Daoy (cell line): ENCODE data around the gene NUDT2. TPM values are rescaled to one million over a fixed set of nuclear protein-coding genes. Genes with fewer than 3 reads are reported as not detected.
"Not testable (repeated sequence)": the region's sequence is repeated elsewhere in the genome, so short reads cannot be mapped to it uniquely, and the experiment has no call there.

ENCODE experiments used
- DNase-seq: peaks from one replicate; pipeline ENCODE4 v3.0.0-alpha.2; 2015; ENCODE audit warnings: low read depth
- total RNA-seq: library from RNA; depleted of rRNA; stranded (reverse); fragments of >200 nt; shearing (Covaris generic); gene quantifications from 2 replicates; pipeline ENCODE4 v1.2.3, GENCODE V29; 2014; rRNA removed

NUDT2 gene
- total RNA-seq = 51.9 and 63.5 TPM in 2 replicates

GRCh38 chr9:34328987-34329832 is at the start of gene NUDT2, which contains the start of gene KIF24:
Gene NUDT2 (plus strand): TSS chr9:34329569. CDS start chr9:34339040, 9,471 bp downstream.
Gene KIF24 (minus strand): TSS chr9:34329268. CDS start chr9:34311346, 17,922 bp downstream.
- DNase-seq = peak; percentile 100

- DNase-seq = no peak
Observed at GRCh38 chr9:34282096-34282495, 47.3 kb upstream of the NUDT2 start.

DNA sequence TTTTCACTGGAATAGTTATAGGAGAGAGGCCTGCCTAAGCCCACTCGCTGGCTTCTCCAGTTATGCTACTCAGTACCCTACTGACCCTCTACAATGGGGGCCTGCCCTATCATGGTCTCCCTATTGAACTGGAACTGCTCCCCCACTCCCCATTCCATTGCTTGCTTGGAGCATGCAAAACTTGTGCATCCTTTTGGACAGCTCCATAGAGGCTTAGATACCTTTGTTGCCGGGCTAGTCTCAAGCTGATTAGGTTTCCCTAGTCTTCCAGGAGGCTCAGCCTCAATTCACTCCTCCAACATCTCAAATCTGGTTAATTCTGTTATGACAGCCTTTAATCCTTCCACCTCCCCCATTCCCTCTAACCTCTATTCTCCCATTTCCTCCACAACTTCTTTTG is 40.2 kb upstream of the NUDT2 start:
- DNase-seq = no peak

DNA sequence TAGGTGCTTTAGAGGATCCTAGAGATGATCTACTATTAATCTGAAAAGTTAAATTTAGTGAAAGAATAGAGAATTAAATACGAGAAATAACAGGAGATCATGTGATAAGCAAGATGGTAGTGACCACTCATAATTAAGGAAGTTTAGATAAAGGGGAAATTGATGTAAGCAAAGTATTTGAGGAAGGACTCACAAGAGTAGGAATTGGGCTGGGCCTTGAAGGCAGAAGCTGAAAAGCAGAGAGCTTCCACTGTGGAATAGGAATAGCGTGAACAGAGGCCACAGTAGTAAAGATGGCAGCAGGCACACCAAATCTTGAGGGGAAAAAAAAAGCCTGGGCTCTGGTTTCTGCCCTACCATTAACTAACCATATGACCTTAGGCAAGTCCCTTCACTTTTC is 38.3 kb upstream of the NUDT2 start:
- no peak for DNase-seq

- DNase-seq = no peak
Observed at GRCh38 chr9:34291423-34291822, 37.9 kb upstream of the NUDT2 start.

- DNase-seq = no peak
Observed at GRCh38 chr9:34292552-34292951, 36.8 kb upstream of the NUDT2 start.

DNA sequence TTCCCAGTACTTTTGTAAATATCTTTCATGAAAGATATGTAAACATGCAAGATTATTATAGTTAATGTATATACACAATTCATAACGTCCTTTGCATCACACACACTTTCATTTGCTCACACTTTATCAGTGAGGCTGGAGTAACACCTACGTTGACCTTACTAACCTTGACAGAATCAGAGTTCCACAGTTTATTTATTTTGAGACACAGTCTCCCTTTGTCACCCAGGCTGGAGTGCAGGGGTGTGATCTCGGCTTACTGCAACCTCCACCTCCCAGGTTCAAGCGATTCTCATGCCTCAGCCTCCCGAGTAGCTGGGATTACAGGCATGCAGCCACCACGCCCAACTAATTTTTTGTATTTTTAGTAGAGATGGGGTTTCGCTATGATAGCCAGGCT is 28.3 kb upstream of the NUDT2 start:
- not testable (repeated sequence) for DNase-seq

GRCh38 chr9:34308316-34308715 is 21.1 kb upstream of the NUDT2 start:
- DNase-seq = not testable (repeated sequence)

GRCh38 chr9:34310215-34310614 is 19.2 kb upstream of the NUDT2 start:
- no peak for DNase-seq

DNA sequence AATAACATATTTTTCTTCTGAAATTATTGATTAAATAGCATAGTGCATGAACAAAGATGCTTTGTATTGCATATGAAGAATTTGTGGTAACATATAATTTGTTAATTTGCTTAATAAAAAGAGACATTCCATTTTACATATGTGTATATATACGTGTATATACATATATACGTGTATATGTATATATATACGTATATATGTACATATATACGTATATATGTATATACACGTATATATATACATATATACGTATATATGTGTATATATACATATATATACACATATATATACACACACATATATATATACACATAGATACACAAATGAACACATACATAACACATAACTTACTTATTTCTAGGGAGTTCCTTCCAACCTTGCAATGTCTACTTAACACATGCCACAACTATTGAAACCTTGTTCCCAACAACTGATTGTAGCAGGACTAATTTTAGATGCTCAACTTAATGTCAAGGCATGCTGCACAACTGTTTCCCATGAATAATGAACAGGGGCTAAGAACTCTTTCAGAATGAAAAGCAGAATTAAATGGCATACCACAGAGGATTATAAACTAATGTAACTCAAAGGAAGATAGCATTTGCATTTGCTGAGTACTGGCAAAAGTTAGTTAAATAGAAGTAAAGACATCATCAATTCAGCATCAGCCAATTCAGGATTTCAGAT is 17.7 kb upstream of the NUDT2 start:
- no peak for DNase-seq

GRCh38 chr9:34317436-34317835 is 11.9 kb upstream of the NUDT2 start:
- no peak for DNase-seq

- DNase-seq = no peak
Observed at GRCh38 chr9:34318163-34318790, 11.1 kb upstream of the NUDT2 start.

GRCh38 chr9:34321451-34321850 is 7.9 kb upstream of the NUDT2 start:
- DNase-seq = no peak

DNA sequence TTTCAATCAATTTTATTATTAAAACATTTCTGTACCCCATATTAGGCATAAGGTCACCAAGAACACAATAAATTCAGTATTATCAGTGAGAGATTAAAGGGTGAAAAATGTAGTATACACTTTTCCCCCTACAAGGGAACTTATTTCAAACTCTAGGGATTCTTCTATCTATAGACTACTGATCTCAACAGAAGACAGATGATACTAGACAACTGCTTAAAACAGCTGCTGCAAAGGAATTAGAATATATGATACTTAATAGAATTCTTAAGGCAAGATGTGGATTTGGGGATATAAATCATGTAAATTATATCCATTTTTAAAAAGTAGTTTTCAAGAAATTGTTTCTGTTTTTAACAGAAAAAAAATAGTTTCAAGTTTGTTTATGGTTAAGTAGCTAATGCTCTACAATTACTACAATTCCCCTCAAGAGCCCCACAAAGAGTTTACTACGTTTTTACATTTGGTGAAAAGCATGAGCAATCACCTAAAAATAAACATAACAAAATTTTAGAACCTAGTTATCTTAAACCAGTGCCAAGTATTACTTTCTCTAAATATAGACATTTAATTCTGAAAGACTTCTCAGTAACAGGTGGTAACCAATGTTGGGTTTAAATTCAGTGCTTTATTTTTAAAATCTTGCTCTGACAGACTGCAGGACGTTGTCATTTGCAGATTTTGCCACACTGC is 6.3 kb upstream of the NUDT2 start:
- DNase-seq = no peak

GRCh38 chr9:34326690-34327089 is 2.7 kb upstream of the NUDT2 start:
- no peak for DNase-seq

GRCh38 chr9:34328500-34328986 is 826 bp upstream of the NUDT2 start:
- DNase-seq = no peak

GRCh38 chr9:34331196-34331595 is 1.8 kb downstream of the NUDT2 start:
- no peak for DNase-seq

- DNase-seq = peak; percentile 24
Observed at GRCh38 chr9:34332076-34332964, 3.0 kb downstream of the NUDT2 start.

GRCh38 chr9:34333836-34334235 is 4.5 kb downstream of the NUDT2 start:
- no peak for DNase-seq

DNA sequence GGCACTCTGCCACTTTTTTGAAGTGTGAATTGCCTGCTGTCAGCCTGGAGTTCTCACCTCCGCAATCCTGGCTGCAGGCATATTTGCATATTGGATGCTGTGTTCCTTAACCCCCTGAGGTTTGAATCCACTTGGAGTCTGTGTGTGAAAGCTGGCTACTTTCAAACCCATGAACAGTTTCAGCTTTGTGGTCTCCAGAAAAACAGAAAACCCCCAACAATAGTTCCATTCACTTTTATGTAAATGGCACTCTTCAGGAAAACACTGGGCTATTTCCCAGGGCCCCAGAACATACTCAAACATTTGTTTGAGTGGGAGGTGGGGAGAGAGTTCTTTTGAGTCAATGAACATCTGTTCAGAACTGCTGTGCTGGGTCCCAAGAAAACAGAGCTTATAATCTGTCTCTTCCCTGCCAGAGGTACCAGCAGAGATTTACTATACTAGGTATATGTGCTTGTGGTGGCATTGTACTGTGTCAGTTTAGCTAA is 5.0 kb downstream of the NUDT2 start:
- DNase-seq = no peak

DNA sequence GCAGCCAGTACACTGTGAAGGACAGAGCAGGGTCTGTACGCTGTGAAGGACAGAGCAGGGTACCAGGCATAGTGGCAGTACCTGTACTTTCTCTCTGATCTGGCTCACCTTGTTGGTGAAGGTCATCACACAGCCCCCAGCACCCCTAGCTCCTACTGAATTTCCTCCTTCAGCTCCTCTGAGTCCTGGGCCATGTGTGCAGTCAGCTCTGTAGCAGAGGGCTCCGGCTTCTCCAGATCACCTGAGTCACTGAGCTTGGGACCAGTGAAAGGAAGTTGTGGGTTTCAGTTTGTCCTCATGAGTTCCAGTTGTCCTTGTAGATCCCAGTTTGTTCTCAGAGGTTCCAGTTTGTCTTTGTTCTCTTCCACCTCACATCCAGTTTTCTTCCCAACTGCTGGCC is 5.5 kb downstream of the NUDT2 start:
- no peak for DNase-seq
